ENCODE results near the gene ZNF436.

ZNF436 gene

DNA sequence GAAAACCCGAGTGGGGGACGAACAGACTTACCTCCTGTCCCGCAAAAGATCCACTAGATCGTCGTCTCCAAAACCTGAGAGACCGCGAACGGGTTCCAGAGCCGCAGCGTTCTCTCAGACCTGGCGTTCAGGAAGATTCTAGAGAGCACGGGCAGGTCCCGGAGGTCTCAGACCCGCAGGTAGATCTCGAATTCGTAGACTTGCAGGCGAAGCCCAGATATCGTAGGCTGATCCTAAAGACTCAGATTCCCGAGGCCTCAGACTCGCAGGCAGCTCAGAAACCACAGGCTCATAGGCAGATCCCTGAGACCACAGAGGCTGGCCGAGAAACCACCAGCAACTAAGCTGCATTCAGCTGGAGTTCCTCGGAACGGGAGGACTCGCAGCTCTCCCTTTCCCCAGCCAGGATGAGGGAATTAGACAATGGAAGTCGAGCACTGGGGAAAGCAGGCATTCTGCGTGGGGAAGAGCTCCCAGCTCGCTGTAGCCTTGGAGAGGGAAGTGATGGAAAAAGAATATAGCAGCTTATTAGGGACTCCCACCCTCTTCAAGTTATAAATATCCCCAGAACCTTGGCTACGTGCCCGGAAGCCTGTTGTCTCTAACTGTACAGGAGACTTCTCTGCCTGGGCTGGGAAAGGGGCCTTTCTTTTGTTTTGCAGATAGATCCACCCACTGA lies at the start of gene ZNF436:
Gene ZNF436, minus strand, starts transcription at position 502 of the 679 bp plus-strand sequence. CDS start 1,831 bp downstream, outside the sequence.
- peak; percentile 67 for FAIRE-seq
- peak; percentile 70 for DNase-seq (ENCODE audit: low spot score)

DNA sequence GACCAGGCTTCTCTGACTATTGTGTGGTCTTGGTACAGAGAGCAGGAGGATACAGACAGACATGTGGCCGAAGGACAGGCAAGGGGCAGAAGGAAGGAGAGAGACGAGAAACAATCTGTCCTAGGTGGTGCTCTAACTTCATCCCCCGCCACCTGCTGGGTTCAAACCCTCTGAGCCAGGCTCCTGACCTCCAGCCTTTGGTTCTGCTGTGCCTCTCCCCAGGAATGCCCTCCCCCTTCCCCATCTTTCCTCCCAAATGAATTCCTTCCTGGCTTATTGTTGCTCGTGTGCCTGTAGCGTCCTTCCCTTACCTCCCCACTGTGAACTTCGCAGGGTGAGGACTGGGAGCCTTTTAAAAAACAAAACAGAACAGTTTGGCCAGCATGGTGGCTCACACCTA lies 49.5 kb upstream of the ZNF436 start:
- FAIRE-seq: no peak
- DNase-seq (ENCODE audit: low spot score): no peak

DNA sequence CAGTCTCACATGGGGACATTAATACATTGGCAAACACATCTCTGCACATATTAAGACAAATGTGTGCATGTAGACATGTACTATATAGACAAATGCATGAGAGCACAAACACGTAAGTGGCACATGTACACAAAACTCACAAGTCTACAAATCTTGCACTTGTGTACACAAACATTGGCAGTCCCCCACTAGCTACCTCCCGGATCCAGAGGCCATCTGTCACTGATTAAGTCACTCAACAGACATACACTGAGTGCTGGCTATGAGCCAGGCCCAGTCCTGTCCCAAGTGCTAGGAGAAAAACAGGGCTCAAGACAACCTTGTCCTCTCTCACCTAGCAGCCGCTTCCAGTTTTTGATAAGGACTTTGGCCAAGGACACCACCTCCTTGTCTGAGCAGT lies 47.9 kb upstream of the ZNF436 start:
- no peak for FAIRE-seq

DNA sequence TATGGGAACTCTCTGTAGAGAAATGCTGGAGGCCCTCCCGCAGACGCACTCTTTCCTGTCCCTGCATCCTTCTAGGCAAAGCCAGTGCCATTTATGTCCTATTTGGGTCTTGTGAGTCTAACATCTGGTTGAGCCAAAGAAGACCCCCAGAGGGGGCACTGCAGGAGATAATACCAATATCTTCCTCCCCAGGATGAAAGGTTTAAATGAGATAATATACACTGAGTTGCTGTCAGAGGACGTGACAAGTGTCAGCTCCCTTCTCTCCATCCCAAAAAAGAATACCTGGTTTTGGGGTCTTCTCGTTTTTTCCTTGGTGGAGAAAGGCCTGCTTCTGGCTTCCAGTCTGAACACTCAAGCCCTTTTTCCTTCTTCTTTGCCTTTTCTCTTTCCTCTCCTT lies 47.3 kb upstream of the ZNF436 start:
- DNase-seq (ENCODE audit: low spot score): no peak
- no peak for FAIRE-seq

More for the DNA sequence above, 47.9 kb upstream of the ZNF436 start:
- no peak for DNase-seq (ENCODE audit: low spot score)

DNA sequence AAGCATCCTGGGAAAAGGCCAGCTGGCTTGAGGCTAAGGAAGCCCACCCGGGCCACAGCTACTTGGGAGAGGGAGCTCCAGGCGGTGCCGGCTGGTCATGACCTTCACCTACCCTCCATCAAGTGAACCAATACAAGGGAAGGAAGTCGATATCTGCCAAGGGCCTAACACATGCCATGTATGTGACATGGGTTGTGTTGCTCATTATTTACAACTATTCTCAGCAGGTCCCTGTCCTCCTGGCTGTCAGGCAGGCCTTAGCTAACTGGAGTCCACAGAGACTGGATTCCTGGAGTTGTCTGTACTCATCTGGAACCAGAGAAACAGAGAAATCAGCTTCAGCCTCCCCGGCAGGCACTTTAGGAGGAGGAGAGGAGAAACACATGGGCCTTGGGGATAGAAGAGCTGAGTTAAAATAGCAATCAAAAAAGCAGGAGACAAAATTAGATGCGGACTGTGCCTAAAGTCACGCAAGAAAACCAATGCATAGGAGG lies 39.2 kb upstream of the ZNF436 start:
- no peak for DNase-seq (ENCODE audit: low spot score)
- no peak for FAIRE-seq

DNA sequence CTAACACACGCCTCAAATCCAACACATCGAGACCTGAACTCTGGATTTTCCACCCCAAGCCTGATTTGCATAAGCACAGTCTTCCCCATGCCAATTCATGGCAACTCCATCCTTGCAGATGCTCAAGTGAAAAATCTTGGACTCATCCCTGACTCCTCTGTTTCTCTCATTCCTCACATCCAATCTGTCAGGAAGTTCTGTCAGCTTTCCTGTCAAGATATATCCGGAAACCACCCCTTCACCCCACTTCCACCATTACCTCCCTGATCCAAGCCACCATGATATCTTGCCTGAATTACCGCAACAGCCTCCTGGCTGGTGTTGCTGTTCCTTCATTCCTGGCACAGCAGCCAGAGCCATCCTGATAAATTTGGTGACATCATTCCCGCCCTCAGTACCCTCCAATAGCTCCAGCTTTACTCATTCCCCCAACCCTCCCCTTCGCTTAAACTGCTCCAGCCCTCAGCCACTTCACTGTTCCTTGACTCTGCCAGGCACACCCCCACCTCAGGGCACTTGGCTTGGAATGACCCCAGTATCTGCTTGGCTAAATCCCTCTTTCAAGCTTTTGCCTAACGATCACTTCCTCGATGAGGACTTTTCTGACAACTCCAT lies 37.5 kb upstream of the ZNF436 start:
- no peak for FAIRE-seq

DNA sequence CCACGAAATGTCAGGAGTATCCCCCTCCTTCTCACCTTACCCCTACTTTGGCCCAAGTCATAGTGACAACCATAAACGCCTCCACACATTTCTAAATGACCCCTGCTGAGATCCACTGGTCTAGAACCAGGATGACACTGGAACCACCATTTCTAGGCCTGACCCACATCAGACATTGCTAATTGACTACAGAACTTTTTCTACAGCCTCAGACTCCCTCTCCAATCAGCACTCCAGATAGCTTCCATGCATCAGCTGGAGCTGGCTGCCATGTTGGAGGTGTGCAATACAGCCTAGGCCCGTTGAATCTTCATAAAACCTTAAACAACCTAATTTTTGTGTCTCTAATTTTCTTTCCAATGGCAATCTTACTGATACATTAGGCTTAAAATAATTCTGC lies 36.3 kb upstream of the ZNF436 start:
- FAIRE-seq: no peak
- DNase-seq (ENCODE audit: low spot score): no peak

More for the DNA sequence above, 37.5 kb upstream of the ZNF436 start:
- DNase-seq (ENCODE audit: low spot score): no peak

DNA sequence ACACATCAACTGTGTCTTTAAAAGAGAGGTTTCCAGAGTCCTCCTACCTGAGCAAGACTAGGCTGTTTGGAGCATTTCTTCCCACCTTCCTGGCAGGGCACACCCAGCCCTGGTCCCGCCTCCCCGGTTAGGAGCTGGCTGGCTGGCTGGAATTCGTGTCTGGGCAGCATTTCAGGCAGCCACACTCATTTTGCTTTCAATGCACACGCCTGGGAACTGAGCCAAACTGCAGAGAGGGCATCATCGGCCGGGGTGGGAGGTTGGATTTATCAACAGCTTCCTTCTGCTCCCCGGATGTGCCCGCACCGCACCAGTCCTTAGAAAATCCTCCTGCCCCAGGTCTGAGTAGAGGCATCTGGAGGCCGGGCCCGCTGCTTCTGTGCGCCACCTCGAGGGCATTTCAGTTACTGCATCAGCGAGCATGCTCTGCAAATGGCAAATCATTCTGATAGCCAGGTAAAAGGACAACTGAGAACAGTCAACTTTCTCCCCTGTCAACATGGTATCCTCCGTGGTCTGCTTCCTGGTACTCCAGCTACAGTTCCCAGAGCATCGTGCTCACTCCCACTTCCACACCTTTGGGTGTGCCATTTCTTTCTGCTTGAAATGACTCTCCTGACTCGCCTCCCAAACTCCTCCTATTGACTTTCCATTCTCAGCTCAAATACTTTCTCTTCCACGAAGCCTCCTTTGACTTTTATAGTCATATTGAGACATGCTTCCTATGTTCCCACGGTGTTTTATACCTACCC lies 34.3 kb upstream of the ZNF436 start:
- DNase-seq (ENCODE audit: low spot score) (peak; percentile 99), FAIRE-seq (peak; percentile 96)

DNA sequence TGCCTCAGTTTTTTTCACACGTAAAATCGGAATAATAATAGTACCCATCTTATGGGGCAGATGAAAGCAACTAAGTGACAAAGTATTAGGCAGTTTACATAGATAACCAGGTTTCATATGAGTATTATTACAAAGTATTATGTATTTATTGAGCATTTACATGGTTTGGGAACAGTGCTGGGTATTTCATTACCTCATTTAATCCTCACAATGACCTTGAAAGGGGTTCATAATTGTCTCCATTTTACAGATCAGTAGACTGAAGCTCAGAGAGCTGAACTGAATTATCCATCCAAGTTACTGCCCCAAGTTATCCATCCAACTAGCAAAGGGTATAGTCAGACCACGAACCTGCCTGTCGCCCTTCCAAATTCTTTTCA lies 33.7 kb upstream of the ZNF436 start:
- FAIRE-seq: no peak
- no peak for DNase-seq (ENCODE audit: low spot score)

DNA sequence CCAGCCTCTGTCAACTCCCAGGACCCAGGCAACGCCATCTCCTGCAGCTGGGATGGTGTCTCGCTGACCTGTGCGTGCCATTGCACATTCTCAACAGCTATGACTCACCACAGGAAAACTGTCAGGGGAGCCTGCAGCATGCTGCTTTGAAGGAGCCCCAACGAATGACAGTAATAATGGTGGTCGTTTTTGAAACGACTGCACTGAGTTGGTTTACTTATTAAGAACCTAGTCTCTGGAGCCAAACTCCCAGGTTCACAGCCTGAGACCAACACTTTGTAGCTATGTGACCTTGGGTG lies 33.4 kb upstream of the ZNF436 start:
- FAIRE-seq (peak; percentile 82), DNase-seq (ENCODE audit: low spot score) (peak; percentile 76)

DNA sequence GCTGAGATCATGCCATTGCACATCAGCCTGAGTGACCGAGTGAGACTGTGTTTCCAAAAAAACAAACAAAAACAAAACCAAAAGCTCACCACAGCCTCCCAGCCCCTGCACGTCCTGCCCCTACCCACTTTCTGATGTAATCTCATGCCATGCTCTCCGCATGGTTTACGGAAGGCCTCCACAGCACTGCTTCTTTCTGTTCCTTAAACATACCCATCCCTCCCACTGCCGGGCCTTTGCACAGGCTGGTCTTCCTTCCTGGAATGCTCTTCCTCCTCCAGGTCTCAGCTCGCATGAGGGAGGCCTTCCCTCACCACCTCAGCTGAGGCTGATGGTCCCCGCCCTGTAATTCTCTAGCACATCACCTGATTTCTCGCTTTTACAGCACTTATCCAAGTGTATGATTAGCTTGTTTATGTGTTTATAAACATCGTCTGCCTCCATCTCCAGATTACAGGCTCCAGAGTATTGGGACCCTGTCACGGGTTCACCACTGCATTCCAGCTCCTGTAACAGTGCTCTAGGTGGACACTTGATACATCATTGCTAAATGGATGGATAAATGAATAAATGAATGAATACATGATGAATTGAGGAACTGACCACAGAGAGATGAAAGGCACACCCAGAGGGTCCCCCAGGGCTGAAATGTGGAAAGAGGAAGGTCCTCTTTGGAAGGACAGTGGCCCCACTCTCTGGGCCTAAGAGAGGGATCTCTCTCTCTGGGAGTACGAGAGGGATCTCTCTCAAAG lies 32.8 kb upstream of the ZNF436 start:
- FAIRE-seq (no peak), DNase-seq (ENCODE audit: low spot score) (no peak)

DNA sequence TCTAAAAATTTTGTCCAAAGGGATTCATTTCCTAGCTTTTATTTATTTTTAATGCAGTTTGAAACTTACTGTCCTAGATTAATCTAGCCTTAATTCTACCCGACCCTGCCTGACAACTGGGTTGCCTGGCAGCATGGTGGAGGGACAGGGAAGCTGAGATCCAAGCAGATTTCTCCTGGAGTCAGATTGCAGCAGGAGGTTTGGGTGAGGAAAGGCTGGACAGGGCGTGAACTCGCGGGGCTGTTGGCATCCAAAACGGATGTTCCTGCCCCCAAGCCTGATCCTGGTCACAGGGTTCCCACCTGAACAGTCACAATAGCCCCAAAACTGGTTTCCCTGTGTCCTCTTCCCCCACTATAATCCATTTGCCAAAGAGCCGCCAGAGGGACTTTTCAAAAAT lies 31.7 kb upstream of the ZNF436 start:
- FAIRE-seq: no peak
- DNase-seq (ENCODE audit: low spot score): no peak

DNA sequence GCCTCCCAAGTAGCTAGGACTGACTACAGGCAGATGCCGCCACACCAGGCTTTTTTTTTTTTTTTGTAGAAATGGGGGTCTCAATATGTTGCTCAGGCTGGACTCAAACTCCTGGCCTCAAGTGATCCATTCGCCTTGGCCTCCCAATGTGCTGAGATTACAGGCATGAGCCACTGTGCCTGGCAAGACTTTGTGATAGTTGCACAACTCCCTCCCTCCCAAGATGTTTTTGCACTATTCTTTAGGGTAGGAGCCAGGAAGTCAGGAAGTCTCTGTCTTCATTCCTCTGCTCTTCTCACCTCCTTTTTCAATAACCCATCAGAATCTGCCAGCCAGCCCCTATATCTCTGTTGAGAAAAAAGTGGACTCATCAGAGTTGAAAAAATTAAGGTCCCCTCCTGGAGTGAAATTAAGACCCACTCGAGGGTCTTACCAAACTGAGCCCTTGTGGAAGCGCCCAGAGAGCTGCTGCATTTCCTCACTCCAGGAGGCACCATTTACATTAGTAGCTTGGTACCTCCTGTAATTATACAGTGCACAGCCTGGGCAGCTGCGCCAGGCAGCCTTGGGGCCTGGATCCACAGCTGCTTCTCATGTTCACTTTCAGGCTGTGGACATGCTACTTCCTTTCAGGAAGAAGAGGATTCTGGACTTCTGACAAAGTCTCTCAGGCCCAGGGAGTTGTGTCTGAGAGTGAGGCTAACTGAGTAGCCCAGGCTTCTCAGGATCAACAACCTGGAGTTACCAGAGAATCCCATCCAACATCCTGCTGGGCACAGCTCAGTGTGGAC lies 30.9 kb upstream of the ZNF436 start:
- FAIRE-seq (no peak), DNase-seq (ENCODE audit: low spot score) (no peak)

DNA sequence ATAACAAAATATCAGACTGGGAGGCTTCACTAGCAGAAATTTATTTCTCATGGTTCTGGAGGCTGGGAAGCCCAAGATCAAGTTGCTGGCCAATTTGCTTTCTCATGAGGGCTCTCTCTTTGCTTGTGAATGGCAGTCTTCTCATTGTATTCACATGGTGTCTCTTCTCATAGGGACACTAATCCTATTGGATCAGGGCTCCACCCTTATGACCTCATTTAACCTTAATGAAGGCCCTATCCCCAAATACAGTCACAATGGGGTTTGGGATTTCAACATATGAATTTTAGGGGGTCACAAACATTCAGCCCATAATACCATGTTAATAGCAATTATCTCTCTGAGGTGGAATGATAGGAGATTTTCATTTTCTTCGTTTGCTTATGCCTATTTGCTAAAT lies 29.6 kb upstream of the ZNF436 start:
- FAIRE-seq: no peak
- DNase-seq (ENCODE audit: low spot score): no peak

DNA sequence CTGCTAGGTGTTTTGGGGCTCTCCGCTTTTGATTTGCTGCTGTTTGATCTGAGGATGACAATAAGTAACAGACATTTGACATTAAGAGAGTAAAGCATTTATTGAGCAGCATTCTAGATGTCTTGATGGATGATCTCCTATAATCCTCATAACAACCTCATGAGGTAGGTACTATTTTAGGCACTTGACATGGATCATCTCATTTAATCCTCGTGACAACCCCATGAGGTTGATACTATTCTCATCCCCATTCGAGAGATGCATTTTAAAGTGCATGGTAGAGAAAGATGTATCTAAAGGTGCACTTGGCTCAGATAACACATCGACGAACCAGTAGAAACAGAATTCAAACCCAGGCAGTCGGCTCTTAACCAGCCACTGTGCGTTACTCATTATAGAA lies 28.3 kb upstream of the ZNF436 start:
- FAIRE-seq: no peak
- no peak for DNase-seq (ENCODE audit: low spot score)

DNA sequence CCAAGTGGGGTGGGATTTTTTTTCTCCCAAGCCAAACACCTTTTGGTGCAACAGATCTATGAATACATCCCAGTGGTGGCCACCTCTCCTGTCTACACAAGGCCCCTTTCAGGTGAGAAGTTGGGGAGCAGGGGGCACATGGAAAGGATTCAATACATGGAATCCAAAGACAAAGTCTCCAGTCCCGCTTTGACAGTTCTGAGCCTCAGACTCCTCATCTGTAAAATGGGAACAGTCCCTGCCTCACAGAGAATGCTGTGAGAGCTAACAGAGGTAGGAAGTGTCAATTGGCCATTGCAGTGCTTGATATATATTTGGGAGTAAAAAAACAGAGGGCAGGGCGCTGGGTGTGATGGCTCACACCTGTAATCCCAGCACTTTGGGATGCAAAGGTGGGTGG lies 26.7 kb upstream of the ZNF436 start:
- DNase-seq (ENCODE audit: low spot score): no peak
- FAIRE-seq: no peak

DNA sequence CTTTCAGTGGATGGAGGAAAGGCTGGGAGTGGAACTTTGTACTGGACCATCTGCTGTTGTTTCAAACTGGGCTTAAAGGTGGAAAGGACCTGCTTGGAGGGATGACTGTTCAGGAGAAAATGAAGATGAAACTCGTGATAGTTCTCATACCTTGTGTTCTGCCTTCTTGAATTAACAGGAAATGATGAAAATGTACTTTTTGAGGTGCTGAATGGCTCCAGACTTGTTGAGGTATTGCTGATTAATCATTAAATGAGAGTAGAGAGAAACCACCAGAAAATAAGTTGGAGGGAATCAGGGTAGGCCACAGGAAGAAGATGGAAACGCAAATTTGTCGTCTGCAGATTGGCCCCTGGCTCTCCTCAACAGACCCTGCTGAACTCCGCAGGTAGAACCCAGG lies 26.2 kb upstream of the ZNF436 start:
- no peak for DNase-seq (ENCODE audit: low spot score)
- no peak for FAIRE-seq

DNA sequence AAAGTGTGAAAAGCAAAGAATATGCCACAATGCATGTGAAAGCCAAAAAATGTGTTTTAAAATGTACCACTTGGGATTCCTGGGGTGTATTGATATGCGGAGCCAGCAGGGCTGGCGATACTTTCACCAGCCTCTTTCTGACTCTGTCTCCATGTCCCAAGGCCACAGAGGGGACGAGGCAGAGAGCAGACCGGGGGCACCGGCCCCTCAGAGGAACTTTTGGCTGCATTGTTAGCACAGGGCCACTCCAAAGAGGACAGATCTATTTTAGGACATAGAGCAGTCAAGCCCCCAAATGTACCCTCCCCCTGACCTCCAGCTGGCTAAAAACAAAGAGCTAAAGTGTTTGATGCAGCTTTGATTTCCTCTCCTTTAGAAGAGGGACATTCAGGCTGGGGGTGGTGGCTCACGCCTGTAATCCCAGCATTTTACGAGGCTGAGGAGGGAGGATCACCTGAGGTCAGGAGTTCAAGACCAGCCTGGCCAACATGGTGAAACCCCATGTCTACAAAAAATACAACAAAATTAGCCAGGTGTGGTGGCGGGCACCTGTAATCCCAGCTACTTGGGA lies 25.6 kb upstream of the ZNF436 start:
- DNase-seq (ENCODE audit: low spot score) (no peak), FAIRE-seq (no peak)

DNA sequence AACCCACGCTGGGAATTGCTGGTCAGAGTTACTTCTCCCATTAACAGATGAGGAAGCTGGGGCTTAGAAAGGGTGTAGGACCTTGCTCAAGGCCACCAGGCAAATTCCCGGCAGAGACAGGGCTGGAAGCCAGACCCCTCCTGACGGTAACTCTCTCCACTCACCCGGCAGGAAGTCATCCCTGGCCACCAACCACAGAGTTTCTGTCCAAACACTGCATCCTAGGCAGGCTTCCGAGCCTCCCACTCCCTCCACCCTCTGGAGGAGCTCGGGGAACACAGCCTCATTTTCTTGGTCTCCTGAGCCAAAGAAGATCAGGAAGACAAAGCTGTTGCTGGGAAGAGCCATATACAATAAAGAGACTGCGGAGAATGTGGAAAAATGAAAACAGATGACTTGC lies 25.0 kb upstream of the ZNF436 start:
- peak; percentile 56 for DNase-seq (ENCODE audit: low spot score)
- FAIRE-seq: peak; percentile 65

DNA sequence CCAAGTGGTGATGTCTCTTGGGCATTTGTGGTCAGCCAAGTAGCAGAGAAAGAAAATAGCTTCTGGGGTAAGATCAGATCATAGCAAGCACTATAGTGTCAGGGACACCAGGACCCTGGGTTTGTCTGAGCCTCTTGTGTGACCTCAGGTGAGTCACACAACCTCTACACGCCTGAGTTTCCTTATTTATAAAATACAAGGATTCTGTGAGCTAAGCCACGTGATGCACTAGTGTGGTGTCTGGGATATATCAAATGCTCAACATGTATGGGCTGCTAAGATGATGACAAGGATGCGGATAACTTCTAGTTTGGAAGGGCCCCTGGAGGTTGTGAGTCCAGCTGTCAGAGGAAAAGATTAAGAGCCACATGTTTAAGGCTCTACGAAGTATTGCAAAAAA lies 24.5 kb upstream of the ZNF436 start:
- peak; percentile 80 for FAIRE-seq
- peak; percentile 85 for DNase-seq (ENCODE audit: low spot score)

DNA sequence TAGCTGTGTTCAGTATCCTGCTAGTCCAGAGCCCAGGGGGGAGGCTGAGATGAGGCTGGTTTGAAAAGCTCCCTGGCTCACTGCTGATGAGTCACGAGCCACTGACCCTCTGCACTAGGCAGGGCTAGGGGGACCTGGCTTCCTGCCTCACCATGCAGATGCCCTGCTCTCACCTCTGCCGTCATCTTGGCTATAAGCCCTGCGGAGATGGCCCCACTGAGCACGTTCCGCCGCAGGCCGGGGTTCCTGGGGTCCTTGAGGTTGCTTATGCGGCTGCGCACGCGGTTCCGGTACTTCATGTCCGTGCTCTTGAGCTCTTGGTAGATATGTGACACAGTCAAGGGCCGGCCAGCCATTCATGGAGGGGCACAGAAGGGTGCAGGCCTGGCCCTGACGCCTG lies 24.1 kb upstream of the ZNF436 start:
- DNase-seq (ENCODE audit: low spot score) (peak; percentile 94), FAIRE-seq (peak; percentile 90)

All from RCC 7860 (cell line).